Renal cortex interstitium (tissue), 11 donors: ENCODE measurements around the gene CLSTN1. TPM values are rescaled to one million over a fixed set of nuclear protein-coding genes. Genes with fewer than 3 reads are reported as not detected.

Source experiments
- DNase-seq, 11 donors: peaks; one replicate each; pipeline ENCODE4 v3.0.0-alpha.2; 2013; ENCODE audit warnings: low read depth in 9 of 11, low spot score in 4 of 11; ENCODE audit errors: extremely low read depth in 1 of 11
- polyA plus RNA-seq, 3 donors: library from polyadenylated mRNA; unstranded; fragments of 120-200 nt; gene quantifications; one replicate each; pipeline ENCODE4 v1.2.1, GENCODE V29; 2013; ENCODE audit not compliant: insufficient read length in 3 of 3

Gene CLSTN1
- polyA plus RNA-seq, 3 donors: 133 to 166 (median 157) TPM

DNA sequence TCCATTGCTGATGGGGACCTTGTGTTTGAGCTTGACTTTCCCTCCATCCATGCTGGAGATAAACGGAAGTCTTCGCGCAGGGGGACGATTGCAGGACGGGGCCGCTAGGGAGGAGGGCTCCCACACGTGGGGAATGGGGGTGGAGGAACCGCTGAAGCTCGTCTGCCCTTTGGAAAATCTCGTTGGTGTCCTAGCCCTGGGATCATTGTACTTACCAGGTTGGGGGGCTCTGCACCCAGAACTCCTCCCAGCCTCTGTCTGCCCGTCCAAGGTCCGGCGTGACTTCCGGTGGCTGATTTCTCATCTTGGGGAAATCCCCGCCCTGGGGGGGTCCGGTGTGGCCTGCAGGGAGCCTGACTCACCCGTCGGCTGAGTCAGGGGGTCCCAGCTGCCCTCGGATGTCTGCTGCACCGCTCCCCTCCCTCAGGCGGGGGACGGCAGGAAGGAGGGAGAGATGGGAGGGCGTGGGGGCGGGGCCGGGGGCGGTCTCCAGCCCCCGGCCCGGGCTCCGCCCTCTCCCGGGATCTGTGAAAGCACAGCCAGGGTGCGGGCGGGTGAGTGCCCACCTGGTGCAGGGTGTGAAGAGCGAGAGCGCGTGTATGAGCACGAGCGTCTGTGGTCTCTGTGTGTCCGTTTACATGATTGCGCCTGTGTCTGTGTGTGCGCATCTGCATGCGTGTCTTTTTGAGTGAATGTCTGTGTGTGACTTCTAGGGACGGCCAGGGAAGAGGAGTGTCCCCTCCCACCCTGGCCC, 136.5 kb downstream of the CLSTN1 start:
- peak in 5 of 11 donors; percentile 27 to 46 (median 36) for DNase-seq

DNA sequence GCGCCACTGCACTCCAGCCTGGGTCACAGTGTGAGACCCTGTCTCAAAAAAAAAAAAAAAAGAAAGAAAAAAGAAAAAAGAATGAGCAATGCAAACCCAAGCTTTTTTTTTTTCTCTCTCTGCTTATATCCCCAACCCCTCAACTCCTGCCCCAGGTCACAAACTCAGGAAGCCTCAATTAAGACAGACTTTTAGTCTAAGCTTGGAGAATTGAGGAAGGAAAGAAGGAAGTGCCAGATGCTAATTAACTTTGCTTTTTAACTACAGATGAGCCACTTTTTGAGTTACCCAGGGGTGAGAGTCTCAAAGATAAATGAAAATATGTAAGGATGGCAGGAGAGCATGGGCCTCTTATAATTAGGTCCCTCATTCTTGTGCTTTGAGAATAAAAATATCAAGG, 139.0 kb downstream of the CLSTN1 start:
- no peak for DNase-seq

DNA sequence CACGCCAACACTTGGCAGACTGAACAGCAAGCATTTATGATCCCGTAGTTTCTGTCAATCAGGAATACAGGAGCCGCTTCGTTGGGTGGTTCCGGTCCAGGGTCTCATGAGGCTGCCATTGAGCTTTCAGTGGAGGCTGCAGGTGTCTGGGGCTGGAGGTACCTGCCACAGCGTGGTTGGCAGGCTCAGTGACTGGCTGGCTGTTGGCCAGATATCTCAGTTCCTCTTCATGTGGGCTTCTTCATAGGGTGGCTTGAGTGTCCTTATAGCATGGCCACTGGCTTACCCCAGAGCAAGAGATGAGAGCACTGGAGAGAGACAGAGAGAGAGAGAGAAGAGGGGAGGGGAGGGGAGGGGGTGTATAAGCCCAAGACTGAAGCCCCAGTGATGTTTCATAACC, 142.9 kb downstream of the CLSTN1 start:
- no peak for DNase-seq

DNA sequence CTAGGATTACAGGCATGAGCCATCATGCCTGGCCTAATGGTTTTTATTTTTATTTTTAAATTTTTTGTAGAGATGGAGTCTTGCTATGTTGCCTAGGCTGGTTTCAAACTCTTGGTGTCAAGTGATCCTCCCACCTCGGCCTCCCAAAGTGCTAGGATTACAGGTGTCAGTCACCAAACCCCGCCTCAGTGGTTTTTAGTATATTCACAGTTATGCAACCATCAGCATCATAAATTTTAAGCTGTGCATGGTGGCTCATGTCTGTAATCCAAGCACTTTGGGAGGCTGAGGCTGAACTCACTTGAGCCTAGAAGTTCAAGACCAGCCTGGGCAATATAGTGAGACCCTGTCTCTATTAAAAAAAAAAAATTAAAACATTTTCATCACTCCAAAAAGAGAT, 143.7 kb downstream of the CLSTN1 start:
- DNase-seq: no peak

Other genes with a start within 250 kb of the CLSTN1 start
- 10 to 100 TPM; 14.3 to 21.4 (median 19.1) TPM for gene TMEM201, start 235.1 kb downstream of the CLSTN1 start, polyA plus RNA-seq
- gene PIK3CD, start 172.2 kb downstream of the CLSTN1 start, polyA plus RNA-seq: 1 to 10 TPM; 7.5 to 9.8 (median 7.7) TPM
- 10 to 100 TPM; 28.5 to 35.9 (median 35.3) TPM for gene CTNNBIP1, start 86.3 kb upstream of the CLSTN1 start, polyA plus RNA-seq
- gene LZIC, start 119.4 kb upstream of the CLSTN1 start, polyA plus RNA-seq: 10 to 100 TPM; 65.1 to 78.4 (median 66.7) TPM
- 10 to 100 TPM; 21.5 to 23.9 (median 22.0) TPM for gene NMNAT1, start 119.5 kb upstream of the CLSTN1 start, polyA plus RNA-seq
- 10 to 100 TPM; 20.1 to 29.3 (median 22.3) TPM for gene RBP7, start 173.3 kb upstream of the CLSTN1 start, polyA plus RNA-seq
- 10 to 100 TPM; 50.7 to 59.1 (median 55.0) TPM for gene UBE4B, start 209.0 kb upstream of the CLSTN1 start, polyA plus RNA-seq